HT1080 (cell line): ENCODE data around the gene GIPC2. TPM values are rescaled to one million over a fixed set of nuclear protein-coding genes. Genes with fewer than 3 reads are reported as not detected.
A peak's percentile ranks its signal among the peaks of the same experiment; 100 is the strongest.

Experiments used
- DNase-seq: peaks from one replicate; pipeline ENCODE4 v3.0.0-alpha.2; 2015; ENCODE audit warnings: low read depth
- small RNA-seq: library from RNA; depleted of rRNA; stranded (forward); fragments of <200 nt; gene quantifications from one replicate; pipeline ENCODE3, GENCODE V24; 2014
- total RNA-seq: library from RNA; depleted of rRNA; stranded (reverse); fragments of >200 nt; shearing (Covaris generic); gene quantifications from 2 replicates; pipeline ENCODE4 v1.2.3, GENCODE V29; 2014; rRNA removed

The GIPC2 gene
- total RNA-seq, 1 experiment from 2014 or later = not detected

DNA sequence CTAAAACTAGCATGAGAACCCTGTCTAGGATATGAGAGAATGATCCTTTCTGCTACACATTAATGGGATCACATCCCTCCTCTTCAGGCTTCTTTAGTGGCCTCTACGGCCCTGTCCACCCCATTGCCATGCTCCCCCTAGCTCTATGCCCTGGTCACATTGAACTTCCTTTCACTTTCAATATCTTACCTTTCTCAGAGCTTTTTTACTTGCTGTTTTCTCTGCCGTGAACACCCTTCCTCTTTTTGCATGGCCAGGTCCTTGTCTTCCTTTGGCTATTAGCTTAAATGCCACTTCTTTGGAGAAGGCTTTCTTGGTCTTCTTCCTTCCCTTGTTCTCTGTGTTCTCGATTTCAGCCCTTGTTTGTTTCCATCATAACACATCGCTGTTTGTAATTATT is 97.4 kb downstream of the GIPC2 start:
- DNase-seq = no peak

DNA sequence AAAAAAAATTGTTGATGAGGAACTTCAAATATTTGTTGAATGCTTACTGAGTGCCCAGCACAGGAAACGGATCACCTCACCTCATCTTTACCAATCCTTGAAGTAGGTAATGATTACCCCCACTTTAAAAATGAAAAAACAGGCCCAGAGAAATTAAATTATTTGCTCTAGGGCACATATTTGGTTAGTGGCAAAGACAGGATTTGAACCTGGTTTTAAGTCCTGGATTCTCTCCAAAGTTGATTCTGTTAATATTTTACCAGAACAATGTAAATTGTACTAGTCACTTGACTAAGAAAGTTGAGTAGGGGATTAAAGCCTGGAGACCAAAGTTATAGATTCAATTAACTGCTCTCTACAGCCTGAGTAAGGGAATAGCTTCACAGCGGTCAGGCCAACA is 97.9 kb downstream of the GIPC2 start:
- no peak for DNase-seq

DNA sequence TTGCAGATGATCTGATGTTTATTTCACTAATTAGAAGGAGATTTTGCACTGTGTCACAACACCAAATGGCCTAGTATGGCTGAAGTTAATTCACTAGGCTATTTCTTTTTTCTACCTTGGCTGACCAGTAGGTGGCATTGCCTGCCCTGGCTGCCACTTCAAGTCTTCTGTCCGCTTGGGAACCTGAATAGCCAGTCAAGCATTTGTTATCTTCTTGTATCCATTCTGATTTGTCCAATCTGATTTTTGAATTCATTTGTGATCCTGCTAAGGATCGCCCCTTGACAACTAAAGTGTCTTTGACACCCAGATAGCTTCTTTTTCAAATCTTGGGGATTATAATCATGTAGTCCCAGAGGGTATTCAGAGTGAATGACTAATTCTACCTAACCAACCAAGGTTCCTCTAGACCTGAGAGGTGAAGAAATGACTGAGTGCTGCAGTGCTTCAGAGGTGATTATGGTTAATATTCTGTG is 99.4 kb downstream of the GIPC2 start:
- DNase-seq = peak; percentile 73

- no peak for DNase-seq
These were observed 100.5 kb downstream of the GIPC2 start for GRCh38 chr1:78146205-78146771.

- DNase-seq = no peak
These were observed 101.3 kb downstream of the GIPC2 start for GRCh38 chr1:78147031-78147430.

GRCh38 chr1:78153092-78153736 is 107.4 kb downstream of the GIPC2 start:
- DNase-seq = no peak

DNA sequence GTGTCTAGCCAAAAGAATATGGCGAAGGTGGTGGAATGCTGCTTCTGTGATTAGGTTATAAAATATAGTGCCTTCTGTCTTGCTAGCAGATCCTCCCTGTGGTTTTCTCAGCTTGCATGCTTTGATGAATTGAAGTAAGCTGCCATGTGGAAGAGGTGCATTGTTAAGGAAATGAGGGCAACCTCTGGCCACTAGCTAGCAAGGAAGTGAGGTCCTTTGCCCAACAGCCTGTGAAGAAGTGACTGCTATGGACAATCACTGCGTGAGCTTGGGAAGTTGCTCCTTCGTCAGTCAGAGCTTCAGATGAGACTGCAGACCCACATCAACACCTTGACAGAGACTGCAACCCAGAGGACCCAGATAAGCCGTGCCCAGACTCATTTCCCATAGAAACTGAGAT is 109.4 kb downstream of the GIPC2 start:
- no peak for DNase-seq

DNA sequence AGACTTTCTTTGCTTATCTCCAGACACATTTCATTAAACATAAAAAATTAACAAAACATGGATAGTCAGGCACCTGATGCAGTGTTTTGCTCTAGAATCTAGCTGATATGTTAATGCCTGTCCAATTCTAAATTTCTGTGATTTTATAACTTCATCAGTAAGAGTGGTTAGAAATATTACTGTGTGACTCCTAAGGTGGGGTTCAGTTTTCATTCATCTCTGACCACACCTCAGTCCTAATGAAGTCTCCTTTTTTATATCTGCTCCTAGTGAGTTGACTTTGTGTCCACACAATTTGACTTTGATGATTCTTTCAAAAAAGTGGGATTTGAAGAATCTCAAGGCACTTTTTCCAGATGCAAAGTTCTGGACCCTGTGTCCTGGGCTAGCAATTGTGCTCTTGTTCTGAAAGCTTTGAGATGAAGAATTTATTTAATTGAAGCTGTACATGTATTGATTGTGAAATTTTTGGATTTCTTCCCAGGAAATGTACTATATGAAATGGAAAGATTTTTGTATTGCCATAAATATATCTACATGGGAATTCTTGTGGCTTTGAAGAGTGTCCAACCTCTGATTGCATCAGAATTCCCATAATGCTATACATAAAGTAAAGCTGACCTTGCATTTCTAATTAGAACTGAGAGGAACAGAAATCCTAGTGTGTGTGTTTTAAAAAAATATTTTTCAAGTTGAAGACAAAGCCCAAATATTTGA is 111.2 kb downstream of the GIPC2 start:
- DNase-seq = no peak

DNA sequence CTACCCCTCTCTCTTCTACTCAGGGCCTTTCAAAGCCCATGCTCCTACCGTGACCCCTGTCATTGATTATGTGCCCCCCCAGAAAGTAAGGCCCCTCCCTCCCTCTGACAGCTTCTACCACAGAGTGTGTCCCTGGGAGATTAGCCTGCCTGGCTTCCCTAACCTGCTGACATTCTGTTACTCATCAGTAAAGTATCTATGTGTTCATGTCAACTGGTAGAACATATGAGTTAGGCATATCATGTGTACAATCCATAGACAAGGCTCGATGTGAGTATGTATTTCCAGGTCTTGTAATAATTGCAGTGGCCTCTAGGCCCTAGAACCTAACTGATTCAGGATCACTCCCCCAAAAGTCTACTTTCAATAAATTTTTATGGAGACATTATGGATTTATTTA is 120.0 kb downstream of the GIPC2 start:
- no peak for DNase-seq

DNA sequence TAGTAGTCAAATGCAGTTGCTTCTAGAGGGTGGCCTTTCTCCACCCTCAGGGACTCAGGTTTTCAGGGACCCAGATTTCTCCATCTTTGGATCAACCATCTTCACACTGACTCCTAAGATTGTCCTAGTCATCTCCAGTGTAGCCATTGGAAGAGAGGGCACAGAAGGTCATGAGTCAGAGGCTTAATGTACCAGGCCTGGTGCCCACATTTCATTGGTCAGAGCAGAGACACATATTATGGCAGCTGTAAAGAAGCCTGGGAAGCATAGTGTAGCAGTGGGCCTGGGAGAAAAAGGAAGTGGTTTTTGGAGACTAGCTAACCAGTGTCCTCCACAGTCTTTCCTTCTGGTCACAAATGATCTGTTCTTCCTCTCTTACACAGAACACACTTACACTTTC is 122.5 kb downstream of the GIPC2 start:
- DNase-seq = peak; percentile 50

DNA sequence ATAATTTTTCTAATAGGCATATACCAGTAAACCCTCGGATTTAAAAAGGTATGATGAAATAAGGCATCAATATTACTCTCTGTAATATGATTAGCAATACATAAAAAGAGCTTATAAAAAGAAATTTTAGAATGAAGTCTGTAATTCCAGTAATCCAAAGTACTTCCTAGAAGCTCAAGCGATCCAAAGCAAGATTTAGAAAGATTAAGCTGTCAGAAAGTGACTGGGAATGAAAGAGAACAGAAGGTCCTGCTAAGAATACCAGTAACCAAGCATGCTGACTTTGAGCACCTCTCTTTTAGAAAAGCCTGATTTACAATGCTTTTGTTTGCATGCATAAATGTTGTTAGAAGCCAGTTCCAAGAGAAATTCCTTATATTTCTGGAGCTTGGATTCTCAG is 125.1 kb downstream of the GIPC2 start:
- no peak for DNase-seq

GRCh38 chr1:78171736-78172590 is 126.2 kb downstream of the GIPC2 start:
- peak; percentile 88 for DNase-seq

DNA sequence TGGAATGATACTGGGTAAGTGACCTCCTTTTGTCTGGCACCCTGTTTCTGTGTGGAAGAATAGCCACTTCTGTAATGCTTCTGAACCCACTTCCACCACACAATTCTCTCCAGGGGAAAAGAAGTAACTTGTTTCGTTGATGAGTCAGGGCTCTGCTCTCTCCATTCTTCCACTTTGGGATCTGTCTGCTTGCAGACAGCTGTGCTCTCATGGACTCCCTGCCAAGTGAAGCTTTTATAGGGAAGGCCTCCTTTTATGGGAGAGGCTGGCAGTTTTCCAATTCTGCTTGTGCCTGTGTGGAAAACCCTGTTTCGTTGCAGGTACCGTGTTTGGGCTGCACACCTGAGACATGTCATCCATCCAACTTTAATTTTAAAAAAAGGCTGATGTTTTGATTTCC is 130.7 kb downstream of the GIPC2 start:
- peak; percentile 50 for DNase-seq

DNA sequence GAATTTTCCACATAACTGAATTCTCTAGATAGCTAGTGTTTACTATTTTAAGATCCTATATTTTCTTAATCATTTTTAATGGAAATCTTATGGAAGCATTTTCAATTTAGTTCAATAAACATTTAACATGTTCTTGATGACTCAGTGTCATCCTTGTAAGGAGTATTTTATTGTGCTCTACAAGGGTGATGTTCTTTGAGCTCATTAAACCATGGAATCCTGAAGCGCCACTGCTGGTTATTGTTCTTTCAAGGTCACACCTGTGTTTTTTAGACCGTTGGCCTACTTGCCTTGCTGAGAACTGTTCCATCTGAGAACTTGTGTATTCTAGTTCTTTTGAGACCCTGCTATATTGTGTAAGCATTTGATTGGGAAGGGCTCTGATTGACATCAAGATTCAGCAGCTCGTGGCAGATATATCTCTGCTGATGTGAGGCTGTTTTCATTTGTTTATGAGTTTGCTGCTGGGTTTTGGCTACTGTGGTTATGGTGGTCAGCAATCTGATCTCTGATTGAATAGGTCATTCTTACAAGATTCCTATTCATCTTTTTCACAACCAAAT is 132.0 kb downstream of the GIPC2 start:
- no peak for DNase-seq

- DNase-seq = no peak
These were observed 133.1 kb downstream of the GIPC2 start for GRCh38 chr1:78178816-78179215.

DNA sequence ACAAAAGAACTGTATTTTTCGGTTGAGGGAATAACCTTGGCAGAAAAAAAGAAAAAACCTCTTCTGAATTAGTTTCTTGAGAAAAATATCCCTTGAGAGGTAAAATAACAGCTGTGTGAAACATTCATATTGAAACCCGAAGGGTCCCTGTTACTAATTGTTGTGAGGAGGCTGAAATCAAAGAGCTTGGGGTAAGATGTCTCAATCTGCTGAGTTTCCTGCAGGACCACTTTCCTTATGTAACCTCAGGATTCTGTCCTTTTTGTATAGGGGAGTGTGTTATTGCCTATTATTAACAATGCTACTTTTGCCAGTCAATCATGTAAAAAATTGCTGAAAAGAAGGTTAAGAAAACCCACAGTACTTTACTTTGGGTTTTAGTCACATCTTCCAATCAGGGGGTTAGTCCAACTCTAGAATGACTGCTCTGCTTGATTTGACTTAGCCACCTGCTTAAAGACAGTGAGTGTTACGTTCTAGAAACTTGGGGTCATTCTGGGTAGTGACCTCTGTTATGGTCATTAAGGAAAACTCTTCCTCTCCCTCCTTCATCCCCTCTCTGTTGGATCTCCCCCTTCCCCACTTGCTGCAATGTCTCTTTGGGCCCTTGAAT is 138.8 kb downstream of the GIPC2 start:
- no peak for DNase-seq

Small RNA genes lying within 50 kb of the gene (small RNA-seq; reads per million reads assigned to genes)
- 0.64 reads per million, percentile 62 among the genes with 10 or more reads in this experiment for gene AC103591.3
- 0.52 reads per million, percentile 56 among the genes with 10 or more reads in this experiment for gene RNA5SP22
- not detected for gene RNU6-1102P

Other genes starting within 250 kb of the GIPC2 start
- gene NEXN, start 157.3 kb upstream of the GIPC2 start, total RNA-seq = 2.6 and 4.2 TPM in 2 replicates
- gene FUBP1, start 66.9 kb upstream of the GIPC2 start, total RNA-seq = 77.1 and 94.1 TPM in 2 replicates
- gene DNAJB4, start 41.0 kb upstream of the GIPC2 start, total RNA-seq = 9.4 and 11.2 TPM in 2 replicates